Natural killer cell (primary cell): ENCODE data around the gene DST. TPM values are rescaled to one million over a fixed set of nuclear protein-coding genes. Genes with fewer than 3 reads are reported as not detected.

Experiments
- ATAC-seq, 3 donors: fragments of 150-1000 bp in 2 of 3; fragments of 200-7000 bp in 1 of 3; cut with Tn5 transposase; 1 replicate in 1 of 3; 2 replicates in 2 of 3; pipeline ENCODE4 v1.10.0; 2021; ENCODE audit warnings: mild to moderate bottlenecking in 2 of 3, moderate library complexity in 2 of 3
- DNase-seq, 2 donors: peaks; one replicate each; pipeline versions ENCODE4 v3.0.0 to v3.0.0-alpha.2; 2013 to 2021; ENCODE audit warnings: mixed read lengths in 1 of 2
- H3K27ac ChIP-seq: one replicate; pipeline ENCODE4 v1.5.1; 2013; ENCODE audit warnings: mild to moderate bottlenecking, low read length
- H3K27me3 ChIP-seq: one replicate; pipeline ENCODE4 v1.6.1; 2013; ENCODE audit warnings: low read length; ENCODE audit not compliant: control insufficient read depth, insufficient read depth
- H3K36me3 ChIP-seq: one replicate; pipeline ENCODE4 v1.6.1; 2013; ENCODE audit warnings: low read length; ENCODE audit not compliant: control insufficient read depth, insufficient read depth
- H3K4me1 ChIP-seq: one replicate; pipeline ENCODE4 v1.6.1; 2013; ENCODE audit warnings: low read length; ENCODE audit not compliant: control insufficient read depth, insufficient read depth
- H3K4me3 ChIP-seq: one replicate; pipeline ENCODE4 v1.5.1; 2013; ENCODE audit warnings: low read length
- H3K9me3 ChIP-seq: one replicate; pipeline ENCODE4 v1.6.1; 2013; ENCODE audit warnings: low read length; ENCODE audit not compliant: control insufficient read depth, insufficient read depth
- H3K27ac Mint-ChIP-seq, 2 donors: one replicate each; pipeline ENCODE4 v1.8.0; 2022; ENCODE audit warnings: mild to moderate bottlenecking in 2 of 2, mixed read lengths in 2 of 2, moderate library complexity in 1 of 2
- H3K27me3 Mint-ChIP-seq, 2 donors: one replicate each; pipeline ENCODE4 v1.8.0; 2022; ENCODE audit warnings: low read depth in 2 of 2, mixed read lengths in 2 of 2
- H3K36me3 Mint-ChIP-seq: one replicate; pipeline ENCODE4 v1.8.0; 2022; ENCODE audit warnings: mixed read lengths
- H3K4me1 Mint-ChIP-seq, 2 donors: one replicate each; pipeline ENCODE4 v1.8.0; 2022; ENCODE audit warnings: mixed read lengths in 2 of 2
- H3K4me3 Mint-ChIP-seq: one replicate; pipeline ENCODE4 v1.8.0; 2022; ENCODE audit warnings: mild to moderate bottlenecking, moderate library complexity, mixed read lengths
- H3K9me3 Mint-ChIP-seq, 2 donors: one replicate each; pipeline ENCODE4 v1.8.0; 2022; ENCODE audit warnings: mixed read lengths in 2 of 2
- CTCF ChIP-seq: fragments of 200-600 bp; IDR thresholded peaks from one replicate; pipeline ENCODE4 v1.8.0; 2022; ENCODE audit warnings: antibody characterized with exemption
- WGBS: methylation state at CpG from one replicate; pipeline ENCODE4 v1.1.7; 2013; ENCODE audit warnings: missing lambda C conversion rate; ENCODE audit not compliant: insufficient coverage; 5-methylcytosine and 5-hydroxymethylcytosine counted together
- intact Hi-C: fragments of 100-400 bp; cut with micrococcal nuclease; formaldehyde crosslinking; loops from one replicate; pipeline ENCODE4 v1.14.2; 2022
- total RNA-seq, 4 donors: library from RNA; stranded (reverse); fragments of 120-200 nt in 1 of 4; gene quantifications; one replicate each; pipeline versions ENCODE4 v1.2.3 to v1.2.4, GENCODE V29; 2013 to 2022

Gene DST
- total RNA-seq, 3 donors from 2014 or later (not counting 1 experiment from before 2014, with no cell fraction given) = 5.6 to 14.7 (median 8.9) TPM

- DNase-seq = no peak
- no peak overlapping the region for H3K4me3 ChIP-seq
- WGBS = 41% methylated on average over 1 of the region's 1 CpG
- Mint-ChIP-seq H3K9me3 (peaks cover 0 to 2% of the 10 kb centered on the region in 2 donors), H3K27me3 (no peaks in the 10 kb centered on the region), H3K27ac (no peak overlapping the region), H3K4me3 (no peak overlapping the region), H3K4me1 (no peaks in the 10 kb centered on the region), H3K36me3 (no peaks in the 10 kb centered on the region)
- H3K27me3 ChIP-seq = no peaks in the 10 kb centered on the region
- TF ChIP-seq CTCF = no peak
- H3K36me3 ChIP-seq = no peaks in the 10 kb centered on the region
- no peak for ATAC-seq
- intact Hi-C loops = no loop called here
- H3K27ac ChIP-seq = no peak overlapping the region
- no peaks in the 10 kb centered on the region for H3K9me3 ChIP-seq
- no peaks in the 10 kb centered on the region for H3K4me1 ChIP-seq
Measured at GRCh38 chr6:56649053-56649769, 6.5 kb upstream of the DST start.

GRCh38 chr6:56647172-56647762 lies 4.6 kb upstream of the DST start:
- no peaks in the 10 kb centered on the region for H3K36me3 ChIP-seq
- Mint-ChIP-seq H3K4me3 (no peak overlapping the region), H3K36me3 (no peaks in the 10 kb centered on the region), H3K27me3 (no peaks in the 10 kb centered on the region), H3K4me1 (no peaks in the 10 kb centered on the region), H3K9me3 (peaks cover 0 to 2% of the 10 kb centered on the region in 2 donors), H3K27ac (no peak overlapping the region)
- DNase-seq (no peak), ATAC-seq (no peak)
- no peak for TF ChIP-seq CTCF
- H3K4me3 ChIP-seq = no peak overlapping the region
- no peaks in the 10 kb centered on the region for H3K27me3 ChIP-seq
- 82% methylated on average over 6 of the region's 12 CpGs for WGBS
- no peaks in the 10 kb centered on the region for H3K4me1 ChIP-seq
- no peaks in the 10 kb centered on the region for H3K9me3 ChIP-seq
- intact Hi-C loops = no loop called here
- no peak overlapping the region for H3K27ac ChIP-seq

DNA sequence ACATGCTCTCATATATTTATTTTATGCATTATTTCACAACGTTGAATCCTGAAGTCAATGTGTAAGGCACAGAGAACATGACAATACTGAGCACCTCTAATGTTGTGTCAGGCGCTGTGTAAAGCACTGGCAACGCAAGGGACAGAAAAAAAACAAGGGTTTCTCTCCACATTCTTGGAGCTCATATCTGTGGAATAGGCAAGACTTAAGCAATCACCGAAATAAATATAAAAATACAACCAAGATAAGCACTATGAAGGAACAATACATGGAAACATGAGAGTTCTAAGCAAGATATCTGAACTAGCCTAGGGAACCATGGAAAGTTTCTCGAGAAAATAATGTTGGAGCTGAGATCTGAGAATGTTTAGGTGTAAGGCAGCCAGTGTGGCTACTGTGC lies 1.7 kb upstream of the DST start:
- no peaks in the 10 kb centered on the region for H3K36me3 Mint-ChIP-seq

More for the DNA sequence above, 1.7 kb upstream of the DST start:
- no peaks in the 10 kb centered on the region for H3K9me3 Mint-ChIP-seq
- no peaks in the 10 kb centered on the region for H3K9me3 ChIP-seq
- no peaks in the 10 kb centered on the region for H3K4me1 ChIP-seq
- H3K27ac Mint-ChIP-seq = no peak overlapping the region
- WGBS = 81% methylated on average over 4 of the region's 5 CpGs
- H3K4me3 Mint-ChIP-seq = no peak overlapping the region
- H3K27ac ChIP-seq = no peak overlapping the region
- H3K27me3 Mint-ChIP-seq = no peaks in the 10 kb centered on the region
- no peaks in the 10 kb centered on the region for H3K4me1 Mint-ChIP-seq
- no peak overlapping the region for H3K4me3 ChIP-seq
- no peak for TF ChIP-seq CTCF
- intact Hi-C loops = no loop called here
- ATAC-seq (no peak), DNase-seq (no peak)
- H3K36me3 ChIP-seq = no peaks in the 10 kb centered on the region
- H3K27me3 ChIP-seq = no peaks in the 10 kb centered on the region
